Activated naive CD8-positive, alpha-beta T cell treated with anti-CD3 and anti-CD28 coated beads, Interleukin-2, amount 50 U/mL, for 24 hours (primary cell): ENCODE results near the gene HSF2BP.
"Not testable (repeated sequence)": the region's sequence is repeated elsewhere in the genome, so short reads cannot be mapped to it uniquely, and the experiment has no call there.

Source experiments
- ATAC-seq: fragments of 150-1000 bp; cut with Tn5 transposase; one replicate; pipeline ENCODE4 v1.10.0; 2021
- DNase-seq: peaks from one replicate; pipeline ENCODE4 v3.0.0; 2021
- H3K27ac Mint-ChIP-seq: one replicate; pipeline ENCODE4 v1.8.0; 2021; ENCODE audit warnings: mild to moderate bottlenecking, mixed read lengths
- H3K27me3 Mint-ChIP-seq: one replicate; pipeline ENCODE4 v1.8.0; 2021; ENCODE audit warnings: mixed read lengths
- H3K36me3 Mint-ChIP-seq: one replicate; pipeline ENCODE4 v1.8.0; 2021; ENCODE audit warnings: low read depth, mixed read lengths
- H3K4me1 Mint-ChIP-seq: one replicate; pipeline ENCODE4 v1.8.0; 2021; ENCODE audit warnings: mixed read lengths
- H3K4me3 Mint-ChIP-seq: one replicate; pipeline ENCODE4 v1.8.0; 2021; ENCODE audit warnings: mild to moderate bottlenecking, moderate library complexity, mixed read lengths
- H3K9me3 Mint-ChIP-seq: one replicate; pipeline ENCODE4 v1.8.0; 2021; ENCODE audit warnings: mixed read lengths

The HSF2BP gene

GRCh38 chr21:43659136-43660000 lies at the start of gene HSF2BP, which contains the start of gene RRP1B:
Gene HSF2BP (minus strand): TSS chr21:43659488. CDS start chr21:43658096, 1,392 bp downstream.
Gene RRP1B (plus strand): TSS chr21:43659560. CDS start chr21:43659665, 105 bp downstream.
- Mint-ChIP-seq H3K4me3 (peak within 1 kb of the TSS; percentile 93), H3K27me3 (no peaks in the 10 kb centered on the region), H3K4me1 (peaks cover 44% of the 10 kb centered on the region), H3K36me3 (peaks cover 40% of the 10 kb centered on the region), H3K9me3 (no peaks in the 10 kb centered on the region), H3K27ac (peak within 1 kb of the TSS; percentile 92)
- ATAC-seq (peak; percentile 93), DNase-seq (peak; percentile 84)

DNA sequence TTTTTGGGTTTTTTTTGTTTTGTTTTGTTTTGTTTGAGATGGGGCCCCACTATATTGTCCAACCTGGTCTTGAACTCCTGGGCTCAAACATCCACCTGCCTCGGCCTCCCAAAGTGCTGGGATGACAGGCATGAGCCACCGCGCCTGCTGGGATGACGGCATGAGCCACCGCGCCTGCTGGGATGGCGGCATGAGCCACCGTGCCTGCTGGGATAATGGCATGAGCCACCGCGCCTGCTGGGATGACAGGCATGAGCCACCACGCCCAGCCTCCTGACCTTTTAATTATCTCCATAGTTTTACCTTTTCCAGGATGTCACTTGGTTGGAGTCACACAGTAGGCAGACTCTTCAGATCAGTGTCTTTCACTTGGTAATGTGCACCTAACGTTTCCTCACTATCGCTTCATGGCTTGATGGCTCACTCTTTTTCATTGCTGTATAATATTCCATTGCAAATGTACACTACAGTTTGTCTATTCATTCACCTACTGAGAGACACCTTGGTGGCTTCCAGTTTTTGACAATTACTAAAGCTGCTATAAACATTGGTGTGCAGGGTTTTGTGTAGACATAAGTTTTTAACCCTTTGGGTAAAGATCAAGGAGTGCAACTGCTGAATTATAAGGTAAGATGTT lies 49.6 kb upstream of the HSF2BP start:
- DNase-seq (no peak), ATAC-seq (no peak)
- H3K4me1 Mint-ChIP-seq, result no peaks in the 10 kb centered on the region
- H3K27me3 Mint-ChIP-seq, result peaks cover 7% of the 10 kb centered on the region
- H3K27ac Mint-ChIP-seq, result no peak overlapping the region
- H3K4me3 Mint-ChIP-seq, result no peak overlapping the region
- no peaks in the 10 kb centered on the region for H3K36me3 Mint-ChIP-seq
- no peaks in the 10 kb centered on the region for H3K9me3 Mint-ChIP-seq

DNA sequence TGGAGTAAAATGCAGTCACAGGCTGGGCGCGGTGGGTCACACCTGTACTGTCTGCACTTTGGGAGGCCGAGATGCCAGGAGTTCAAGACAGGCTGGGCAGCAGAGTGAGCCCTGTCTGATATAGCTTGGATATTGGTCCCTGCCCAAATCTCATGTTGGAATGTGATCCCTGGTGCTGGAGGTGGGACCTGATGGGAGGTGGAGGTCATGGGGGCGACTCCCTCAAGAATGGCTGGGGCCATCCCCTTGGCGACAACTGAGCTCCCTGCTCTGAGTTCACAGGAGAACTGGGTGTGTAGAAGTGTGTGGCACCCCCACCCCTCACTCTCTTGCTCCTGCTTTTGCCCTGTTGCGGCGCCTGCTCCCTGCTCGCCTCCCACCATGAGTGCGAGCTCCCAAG lies 48.2 kb upstream of the HSF2BP start:
- ATAC-seq (no peak), DNase-seq (no peak)
- H3K36me3 Mint-ChIP-seq, result no peaks in the 10 kb centered on the region
- peaks cover 10% of the 10 kb centered on the region for H3K4me1 Mint-ChIP-seq
- no peak overlapping the region for H3K4me3 Mint-ChIP-seq
- peaks cover 10% of the 10 kb centered on the region for H3K27me3 Mint-ChIP-seq
- no peaks in the 10 kb centered on the region for H3K9me3 Mint-ChIP-seq
- no peak overlapping the region for H3K27ac Mint-ChIP-seq

- Mint-ChIP-seq H3K4me3 (no peak overlapping the region), H3K36me3 (peaks cover 5% of the 10 kb centered on the region), H3K9me3 (no peaks in the 10 kb centered on the region), H3K27ac (no peak overlapping the region), H3K4me1 (peaks cover 13% of the 10 kb centered on the region), H3K27me3 (peaks cover 3% of the 10 kb centered on the region)
- ATAC-seq (peak; percentile 13), DNase-seq (peak; percentile 34)
Observed at GRCh38 chr21:43703035-43703880, 44.0 kb upstream of the HSF2BP start.

- Mint-ChIP-seq H3K36me3 (peaks cover 9% of the 10 kb centered on the region), H3K27ac (no peak overlapping the region), H3K27me3 (peaks cover 3% of the 10 kb centered on the region), H3K4me1 (peaks cover 13% of the 10 kb centered on the region), H3K4me3 (no peak overlapping the region), H3K9me3 (no peaks in the 10 kb centered on the region)
- ATAC-seq (no peak), DNase-seq (no peak)
Observed at GRCh38 chr21:43702785-43703034, 43.4 kb upstream of the HSF2BP start.

GRCh38 chr21:43701936-43702784 lies 42.9 kb upstream of the HSF2BP start:
- ATAC-seq, result no peak
- Mint-ChIP-seq H3K27ac (no peak overlapping the region), H3K4me3 (no peak overlapping the region), H3K9me3 (no peaks in the 10 kb centered on the region), H3K4me1 (peaks cover 13% of the 10 kb centered on the region), H3K27me3 (peaks cover 3% of the 10 kb centered on the region), H3K36me3 (peaks cover 12% of the 10 kb centered on the region)
- no peak for DNase-seq

- Mint-ChIP-seq H3K36me3 (peaks cover 30% of the 10 kb centered on the region), H3K9me3 (no peaks in the 10 kb centered on the region), H3K27ac (no peak overlapping the region), H3K4me3 (no peak overlapping the region), H3K4me1 (peaks cover 13% of the 10 kb centered on the region), H3K27me3 (peaks cover 3% of the 10 kb centered on the region)
- ATAC-seq (no peak), DNase-seq (no peak)
Observed at GRCh38 chr21:43699933-43700599, 40.8 kb upstream of the HSF2BP start.

DNA sequence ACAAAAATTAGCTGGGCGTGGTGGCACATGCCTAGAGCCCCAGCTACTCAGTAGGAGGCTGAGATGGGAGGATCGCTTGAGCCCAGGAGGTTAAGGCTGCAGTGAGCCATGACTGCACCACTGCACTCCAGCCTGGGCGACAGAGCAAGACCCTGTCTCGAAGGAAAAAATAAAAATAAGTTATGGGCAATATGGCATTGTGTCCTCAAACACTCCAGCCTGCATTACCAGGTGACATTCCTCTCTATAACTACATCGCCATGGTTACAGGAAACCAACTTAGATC lies 40.1 kb upstream of the HSF2BP start:
- H3K27me3 Mint-ChIP-seq, H3K9me3 Mint-ChIP-seq, ATAC-seq, H3K27ac Mint-ChIP-seq, H3K4me3 Mint-ChIP-seq, DNase-seq: not testable (repeated sequence)
- peaks cover 13% of the 10 kb centered on the region for H3K4me1 Mint-ChIP-seq
- H3K36me3 Mint-ChIP-seq, result peaks cover 34% of the 10 kb centered on the region

- Mint-ChIP-seq H3K36me3 (peaks cover 46% of the 10 kb centered on the region), H3K27me3 (peaks cover 3% of the 10 kb centered on the region), H3K9me3 (no peaks in the 10 kb centered on the region), H3K4me1 (peaks cover 7% of the 10 kb centered on the region), H3K27ac (no peak overlapping the region), H3K4me3 (no peak overlapping the region)
- ATAC-seq (no peak), DNase-seq (no peak)
Observed at GRCh38 chr21:43697758-43698643, 38.7 kb upstream of the HSF2BP start.

- no peak for ATAC-seq
- peaks cover 51% of the 10 kb centered on the region for H3K36me3 Mint-ChIP-seq
- no peak overlapping the region for H3K27ac Mint-ChIP-seq
- no peaks in the 10 kb centered on the region for H3K27me3 Mint-ChIP-seq
- no peaks in the 10 kb centered on the region for H3K9me3 Mint-ChIP-seq
- no peak for DNase-seq
- H3K4me1 Mint-ChIP-seq, result peaks cover 2% of the 10 kb centered on the region
- no peak overlapping the region for H3K4me3 Mint-ChIP-seq
Observed at GRCh38 chr21:43696214-43696613, 36.9 kb upstream of the HSF2BP start.

GRCh38 chr21:43694437-43695079 lies 35.3 kb upstream of the HSF2BP start:
- DNase-seq (no peak), ATAC-seq (no peak)
- Mint-ChIP-seq H3K27me3 (no peaks in the 10 kb centered on the region), H3K27ac (no peak overlapping the region), H3K4me3 (no peak overlapping the region), H3K36me3 (peaks cover 63% of the 10 kb centered on the region), H3K4me1 (no peaks in the 10 kb centered on the region), H3K9me3 (no peaks in the 10 kb centered on the region)

GRCh38 chr21:43693981-43694380 lies 34.7 kb upstream of the HSF2BP start:
- Mint-ChIP-seq H3K27ac (peak overlapping the region; percentile 14), H3K9me3 (no peaks in the 10 kb centered on the region), H3K4me1 (no peaks in the 10 kb centered on the region), H3K4me3 (no peak overlapping the region), H3K36me3 (peaks cover 63% of the 10 kb centered on the region), H3K27me3 (no peaks in the 10 kb centered on the region)
- ATAC-seq, result no peak
- no peak for DNase-seq

- no peaks in the 10 kb centered on the region for H3K27me3 Mint-ChIP-seq
- ATAC-seq (no peak), DNase-seq (no peak)
- no peak overlapping the region for H3K27ac Mint-ChIP-seq
- H3K4me3 Mint-ChIP-seq, result no peak overlapping the region
- no peaks in the 10 kb centered on the region for H3K4me1 Mint-ChIP-seq
- H3K9me3 Mint-ChIP-seq, result no peaks in the 10 kb centered on the region
- peaks cover 57% of the 10 kb centered on the region for H3K36me3 Mint-ChIP-seq
Observed at GRCh38 chr21:43692949-43693348, 33.7 kb upstream of the HSF2BP start.
